ENCODE data around the gene SLC16A12. TPM values are rescaled to one million over a fixed set of nuclear protein-coding genes. Genes with fewer than 3 reads are reported as not detected.

SLC16A12 gene
- total and polyA plus RNA-seq, 2 of the 8 experiments (the other 6 are each of a cell fraction or from before 2014, with no cell fraction given): 1.6 to 1.9 TPM

DNA sequence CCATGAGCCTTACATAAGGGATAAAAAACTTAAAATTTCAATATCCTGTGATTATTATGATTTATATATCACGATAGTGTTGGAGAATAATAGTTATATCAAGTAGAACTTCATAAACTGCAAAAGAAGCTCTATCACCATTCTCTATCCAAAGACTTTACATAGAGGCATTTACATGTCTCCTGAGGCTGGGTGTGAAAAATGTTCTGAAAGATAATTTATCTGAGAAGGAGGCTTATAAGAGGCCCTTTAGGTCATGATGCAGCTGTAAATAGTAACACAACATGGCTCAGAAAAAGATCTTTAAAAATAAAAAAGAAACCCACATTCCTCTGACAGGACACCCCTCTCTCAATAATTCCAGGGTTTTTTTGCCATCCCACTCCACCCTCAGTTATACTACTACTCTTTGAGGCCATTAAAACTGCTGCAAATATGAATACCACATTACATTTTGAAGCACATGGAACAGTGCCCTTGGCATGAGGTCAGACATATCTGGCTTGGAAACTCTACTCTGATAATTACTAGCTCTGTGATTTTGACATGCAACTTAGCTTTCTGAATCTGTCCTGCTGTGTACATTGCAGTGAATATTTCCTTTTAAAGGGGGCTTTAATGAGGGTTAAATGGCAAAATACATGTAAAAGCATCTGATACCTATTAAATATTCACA is 55.5 kb downstream of the SLC16A12 start (continued):
- TF ChIP-seq, protein P1, sequence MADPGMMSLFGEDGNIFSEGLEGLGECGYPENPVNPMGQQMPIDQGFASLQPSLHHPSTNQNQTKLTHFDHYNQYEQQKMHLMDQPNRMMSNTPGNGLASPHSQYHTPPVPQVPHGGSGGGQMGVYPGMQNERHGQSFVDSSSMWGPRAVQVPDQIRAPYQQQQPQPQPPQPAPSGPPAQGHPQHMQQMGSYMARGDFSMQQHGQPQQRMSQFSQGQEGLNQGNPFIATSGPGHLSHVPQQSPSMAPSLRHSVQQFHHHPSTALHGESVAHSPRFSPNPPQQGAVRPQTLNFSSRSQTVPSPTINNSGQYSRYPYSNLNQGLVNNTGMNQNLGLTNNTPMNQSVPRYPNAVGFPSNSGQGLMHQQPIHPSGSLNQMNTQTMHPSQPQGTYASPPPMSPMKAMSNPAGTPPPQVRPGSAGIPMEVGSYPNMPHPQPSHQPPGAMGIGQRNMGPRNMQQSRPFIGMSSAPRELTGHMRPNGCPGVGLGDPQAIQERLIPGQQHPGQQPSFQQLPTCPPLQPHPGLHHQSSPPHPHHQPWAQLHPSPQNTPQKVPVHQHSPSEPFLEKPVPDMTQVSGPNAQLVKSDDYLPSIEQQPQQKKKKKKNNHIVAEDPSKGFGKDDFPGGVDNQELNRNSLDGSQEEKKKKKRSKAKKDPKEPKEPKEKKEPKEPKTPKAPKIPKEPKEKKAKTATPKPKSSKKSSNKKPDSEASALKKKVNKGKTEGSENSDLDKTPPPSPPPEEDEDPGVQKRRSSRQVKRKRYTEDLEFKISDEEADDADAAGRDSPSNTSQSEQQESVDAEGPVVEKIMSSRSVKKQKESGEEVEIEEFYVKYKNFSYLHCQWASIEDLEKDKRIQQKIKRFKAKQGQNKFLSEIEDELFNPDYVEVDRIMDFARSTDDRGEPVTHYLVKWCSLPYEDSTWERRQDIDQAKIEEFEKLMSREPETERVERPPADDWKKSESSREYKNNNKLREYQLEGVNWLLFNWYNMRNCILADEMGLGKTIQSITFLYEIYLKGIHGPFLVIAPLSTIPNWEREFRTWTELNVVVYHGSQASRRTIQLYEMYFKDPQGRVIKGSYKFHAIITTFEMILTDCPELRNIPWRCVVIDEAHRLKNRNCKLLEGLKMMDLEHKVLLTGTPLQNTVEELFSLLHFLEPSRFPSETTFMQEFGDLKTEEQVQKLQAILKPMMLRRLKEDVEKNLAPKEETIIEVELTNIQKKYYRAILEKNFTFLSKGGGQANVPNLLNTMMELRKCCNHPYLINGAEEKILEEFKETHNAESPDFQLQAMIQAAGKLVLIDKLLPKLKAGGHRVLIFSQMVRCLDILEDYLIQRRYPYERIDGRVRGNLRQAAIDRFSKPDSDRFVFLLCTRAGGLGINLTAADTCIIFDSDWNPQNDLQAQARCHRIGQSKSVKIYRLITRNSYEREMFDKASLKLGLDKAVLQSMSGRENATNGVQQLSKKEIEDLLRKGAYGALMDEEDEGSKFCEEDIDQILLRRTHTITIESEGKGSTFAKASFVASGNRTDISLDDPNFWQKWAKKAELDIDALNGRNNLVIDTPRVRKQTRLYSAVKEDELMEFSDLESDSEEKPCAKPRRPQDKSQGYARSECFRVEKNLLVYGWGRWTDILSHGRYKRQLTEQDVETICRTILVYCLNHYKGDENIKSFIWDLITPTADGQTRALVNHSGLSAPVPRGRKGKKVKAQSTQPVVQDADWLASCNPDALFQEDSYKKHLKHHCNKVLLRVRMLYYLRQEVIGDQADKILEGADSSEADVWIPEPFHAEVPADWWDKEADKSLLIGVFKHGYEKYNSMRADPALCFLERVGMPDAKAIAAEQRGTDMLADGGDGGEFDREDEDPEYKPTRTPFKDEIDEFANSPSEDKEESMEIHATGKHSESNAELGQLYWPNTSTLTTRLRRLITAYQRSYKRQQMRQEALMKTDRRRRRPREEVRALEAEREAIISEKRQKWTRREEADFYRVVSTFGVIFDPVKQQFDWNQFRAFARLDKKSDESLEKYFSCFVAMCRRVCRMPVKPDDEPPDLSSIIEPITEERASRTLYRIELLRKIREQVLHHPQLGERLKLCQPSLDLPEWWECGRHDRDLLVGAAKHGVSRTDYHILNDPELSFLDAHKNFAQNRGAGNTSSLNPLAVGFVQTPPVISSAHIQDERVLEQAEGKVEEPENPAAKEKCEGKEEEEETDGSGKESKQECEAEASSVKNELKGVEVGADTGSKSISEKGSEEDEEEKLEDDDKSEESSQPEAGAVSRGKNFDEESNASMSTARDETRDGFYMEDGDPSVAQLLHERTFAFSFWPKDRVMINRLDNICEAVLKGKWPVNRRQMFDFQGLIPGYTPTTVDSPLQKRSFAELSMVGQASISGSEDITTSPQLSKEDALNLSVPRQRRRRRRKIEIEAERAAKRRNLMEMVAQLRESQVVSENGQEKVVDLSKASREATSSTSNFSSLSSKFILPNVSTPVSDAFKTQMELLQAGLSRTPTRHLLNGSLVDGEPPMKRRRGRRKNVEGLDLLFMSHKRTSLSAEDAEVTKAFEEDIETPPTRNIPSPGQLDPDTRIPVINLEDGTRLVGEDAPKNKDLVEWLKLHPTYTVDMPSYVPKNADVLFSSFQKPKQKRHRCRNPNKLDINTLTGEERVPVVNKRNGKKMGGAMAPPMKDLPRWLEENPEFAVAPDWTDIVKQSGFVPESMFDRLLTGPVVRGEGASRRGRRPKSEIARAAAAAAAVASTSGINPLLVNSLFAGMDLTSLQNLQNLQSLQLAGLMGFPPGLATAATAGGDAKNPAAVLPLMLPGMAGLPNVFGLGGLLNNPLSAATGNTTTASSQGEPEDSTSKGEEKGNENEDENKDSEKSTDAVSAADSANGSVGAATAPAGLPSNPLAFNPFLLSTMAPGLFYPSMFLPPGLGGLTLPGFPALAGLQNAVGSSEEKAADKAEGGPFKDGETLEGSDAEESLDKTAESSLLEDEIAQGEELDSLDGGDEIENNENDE (IDR thresholded peaks at IDR 0.05; ENCODE audit: insufficient replicate concordance, low read length): no peak
- TF ChIP-seq JUN (IDR thresholded peaks at IDR 0.05; ENCODE audit: low read depth, low read length): no peak
- TF ChIP-seq ASH2L (IDR thresholded peaks at IDR 0.05; ENCODE audit: low read length): no peak
- TF ChIP-seq SP4 (IDR thresholded peaks at IDR 0.05; ENCODE audit: low read length): no peak
- TF ChIP-seq ZNF274 (IDR thresholded peaks at IDR 0.05; ENCODE audit: borderline replicate concordance, extremely low read depth, low read length): no peak
- TF ChIP-seq FOSL1 (IDR thresholded peaks at IDR 0.05; ENCODE audit: insufficient read depth, low read depth, low read length): no peak
- TF ChIP-seq, protein P2, sequence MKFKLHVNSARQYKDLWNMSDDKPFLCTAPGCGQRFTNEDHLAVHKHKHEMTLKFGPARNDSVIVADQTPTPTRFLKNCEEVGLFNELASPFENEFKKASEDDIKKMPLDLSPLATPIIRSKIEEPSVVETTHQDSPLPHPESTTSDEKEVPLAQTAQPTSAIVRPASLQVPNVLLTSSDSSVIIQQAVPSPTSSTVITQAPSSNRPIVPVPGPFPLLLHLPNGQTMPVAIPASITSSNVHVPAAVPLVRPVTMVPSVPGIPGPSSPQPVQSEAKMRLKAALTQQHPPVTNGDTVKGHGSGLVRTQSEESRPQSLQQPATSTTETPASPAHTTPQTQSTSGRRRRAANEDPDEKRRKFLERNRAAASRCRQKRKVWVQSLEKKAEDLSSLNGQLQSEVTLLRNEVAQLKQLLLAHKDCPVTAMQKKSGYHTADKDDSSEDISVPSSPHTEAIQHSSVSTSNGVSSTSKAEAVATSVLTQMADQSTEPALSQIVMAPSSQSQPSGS (IDR thresholded peaks at IDR 0.05; ENCODE audit: low read length): no peak
- no peak for TF ChIP-seq GABPA (IDR thresholded peaks at IDR 0.05; ENCODE audit: borderline replicate concordance, insufficient read depth, low read length)
- TF ChIP-seq POLR2A (IDR thresholded peaks at IDR 0.05; ENCODE audit: control extremely low read depth in 1 of 2, low read depth in 2 of 2, low read length in 2 of 2): no peak

Data from H1 (cell line).